ENCODE results near the gene CYB5A.

The CYB5A gene

GRCh38 chr18:74265546-74266098 lies 26.1 kb downstream of the CYB5A start:
- no peak overlapping the region for H3K27ac ChIP-seq
- TF ChIP-seq CTCF (conservative IDR thresholded peaks at IDR 0.05) (no peak), ZFX (IDR thresholded peaks at IDR 0.05) (no peak)

- TF ChIP-seq CTCF (conservative IDR thresholded peaks at IDR 0.05): no peak
- no peak overlapping the region for H3K27ac ChIP-seq
Observed at GRCh38 chr18:74264303-74265020, 27.3 kb downstream of the CYB5A start.

GRCh38 chr18:74261053-74261713 lies 30.6 kb downstream of the CYB5A start:
- TF ChIP-seq ZFX (IDR thresholded peaks at IDR 0.05) (no peak), CTCF (conservative IDR thresholded peaks at IDR 0.05) (no peak)
- peak overlapping the region; percentile 34; the same call in 1 of the 2 replicates for H3K27ac ChIP-seq

GRCh38 chr18:74259347-74259746 lies 32.4 kb downstream of the CYB5A start:
- TF ChIP-seq CTCF (conservative IDR thresholded peaks at IDR 0.05) (no peak), ZFX (IDR thresholded peaks at IDR 0.05) (no peak)
- no peak overlapping the region; the same call in 1 of the 2 replicates for H3K27ac ChIP-seq

- TF ChIP-seq ZFX (IDR thresholded peaks at IDR 0.05) (no peak), CTCF (conservative IDR thresholded peaks at IDR 0.05) (no peak)
- H3K27ac ChIP-seq: peak overlapping the region; percentile 45
Observed at GRCh38 chr18:74257083-74257482, 34.7 kb downstream of the CYB5A start.

GRCh38 chr18:74256190-74256589 lies 35.6 kb downstream of the CYB5A start:
- no peak for TF ChIP-seq ZFX (IDR thresholded peaks at IDR 0.05)
- TF ChIP-seq CTCF (conservative IDR thresholded peaks at IDR 0.05): no peak
- peak overlapping the region; percentile 66 for H3K27ac ChIP-seq

GRCh38 chr18:74255131-74255616 lies 36.6 kb downstream of the CYB5A start:
- H3K27ac ChIP-seq: peak overlapping the region; percentile 62
- no peak for TF ChIP-seq ZFX (IDR thresholded peaks at IDR 0.05)
- TF ChIP-seq CTCF (conservative IDR thresholded peaks at IDR 0.05): no peak
